PC-3 (cell line): ENCODE measurements around the gene VARS2. TPM values are rescaled to one million over a fixed set of nuclear protein-coding genes. Genes with fewer than 3 reads are reported as not detected.

Experiments
- ATAC-seq: fragments of 200-7000 bp; cut with Tn5 transposase; 2 replicates; pipeline ENCODE4 v1.9.1; 2020; ENCODE audit warnings: mild to moderate bottlenecking, moderate library complexity
- BruUV-seq: library from RNA; stranded (reverse); fragments of 400-500 nt; replicated peaks from 2 replicates; lab custom pipeline; 2021; lab: Mats Ljungman, UMichigan
- CTCF ChIA-PET: fragments of 300-600 bp; sonication (Branson Sonifier 250); formaldehyde crosslinking; loops from one replicate; lab custom pipeline; 2022; ENCODE audit warnings: antibody characterized with exemption; lab: Charles Lee
- POLR2A ChIA-PET: fragments of 300-600 bp; sonication (Branson Sonifier 250); formaldehyde crosslinking; loops from one replicate; lab custom pipeline; 2022; ENCODE audit warnings: antibody characterized with exemption; ENCODE audit not compliant: unreplicated experiment; lab: Charles Lee
- DNase-seq: peaks from one replicate; pipeline ENCODE4 v3.0.0-alpha.2; 2015
- H2AFZ ChIP-seq: fragments of 300-600 bp; sonication (generic); 2 replicates; pipeline ENCODE4 v1.6.0; 2016; ENCODE audit warnings: antibody characterized with exemption, low read length
- H3F3A ChIP-seq: fragments of 300-600 bp; sonication (generic); one replicate; pipeline ENCODE4 v1.6.0; 2017; ENCODE audit warnings: antibody characterized with exemption, low read length, control low read depth, mild to moderate bottlenecking; ENCODE audit not compliant: unreplicated experiment
- H3K27ac ChIP-seq: fragments of 300-600 bp; sonication (generic); 2 replicates; pipeline ENCODE4 v1.5.1; 2016; ENCODE audit warnings: mild to moderate bottlenecking, low read length
- H3K27me3 ChIP-seq: fragments of 300-600 bp; sonication (generic); 2 replicates; pipeline ENCODE4 v1.6.1; 2016; ENCODE audit warnings: low read length, mixed read lengths
- H3K36me3 ChIP-seq: fragments of 300-600 bp; sonication (generic); 2 replicates; pipeline ENCODE4 v1.6.1; 2016; ENCODE audit warnings: low read depth, mixed run types, low read length, mixed read lengths
- H3K4me1 ChIP-seq: fragments of 300-600 bp; sonication (generic); 2 replicates; pipeline ENCODE4 v1.5.1; 2016; ENCODE audit warnings: low read length; ENCODE audit not compliant: insufficient read depth
- H3K4me2 ChIP-seq: fragments of 300-600 bp; sonication (generic); 2 replicates; pipeline ENCODE4 v1.6.0; 2016; ENCODE audit warnings: low read length
- H3K4me3 ChIP-seq: fragments of 300-600 bp; sonication (generic); 2 replicates; pipeline ENCODE4 v1.5.1; 2016; ENCODE audit warnings: mild to moderate bottlenecking, low read length, mixed read lengths
- H3K79me2 ChIP-seq: fragments of 300-600 bp; sonication (generic); 2 replicates; pipeline ENCODE4 v1.6.1; 2017; ENCODE audit warnings: low read length, mixed read lengths
- H3K9ac ChIP-seq: fragments of 300-600 bp; sonication (generic); 2 replicates; pipeline ENCODE4 v1.6.0; 2016; ENCODE audit warnings: mild to moderate bottlenecking, low read length
- H3K9me2 ChIP-seq: fragments of 300-600 bp; sonication (generic); replicated peaks from 2 replicates; pipeline ENCODE4 v1.6.1; 2016; ENCODE audit warnings: mixed run types, low read length, mixed read lengths
- H3K9me3 ChIP-seq: fragments of 300-600 bp; sonication (generic); 2 replicates; pipeline ENCODE4 v1.6.1; 2016; ENCODE audit warnings: low read length, mixed read lengths
- H4K20me1 ChIP-seq: fragments of 300-600 bp; sonication (generic); 2 replicates; pipeline ENCODE4 v1.6.1; 2016; ENCODE audit warnings: low read length, mixed read lengths
- EZH2 ChIP-seq: fragments of 300-600 bp; sonication (generic); IDR thresholded peaks from one replicate; pipeline ENCODE4 v1.6.1; 2017; ENCODE audit warnings: antibody characterized with exemption, mild to moderate bottlenecking, low read length; ENCODE audit not compliant: unreplicated experiment
- EZH2phosphoT487 ChIP-seq: fragments of 300-600 bp; sonication (generic); IDR thresholded peaks from 2 replicates; pipeline ENCODE4 v1.6.1; 2018; ENCODE audit warnings: mild to moderate bottlenecking, antibody characterized with exemption, low read length, borderline replicate concordance
- intact Hi-C: fragments of 100-400 bp; cut with micrococcal nuclease; formaldehyde crosslinking; loops from 2 replicates; pipeline ENCODE4 v1.9.0; 2023
- total RNA-seq: library from RNA; depleted of rRNA; stranded (reverse); fragments of >200 nt; gene quantifications from 2 replicates; pipeline ENCODE4 v1.2.3, GENCODE V29; 2014
- TF ChIP-seq, protein P1 (sequence below): fragments of 300-600 bp; sonication (generic); conservative IDR thresholded peaks from 2 replicates; pipeline ENCODE4 v1.5.1; 2017; ENCODE audit warnings: antibody characterized with exemption, low read depth, mild to moderate bottlenecking, low read length

VARS2 gene
- total RNA-seq, 1 experiment from 2014 or later = 66.5 TPM

DNA sequence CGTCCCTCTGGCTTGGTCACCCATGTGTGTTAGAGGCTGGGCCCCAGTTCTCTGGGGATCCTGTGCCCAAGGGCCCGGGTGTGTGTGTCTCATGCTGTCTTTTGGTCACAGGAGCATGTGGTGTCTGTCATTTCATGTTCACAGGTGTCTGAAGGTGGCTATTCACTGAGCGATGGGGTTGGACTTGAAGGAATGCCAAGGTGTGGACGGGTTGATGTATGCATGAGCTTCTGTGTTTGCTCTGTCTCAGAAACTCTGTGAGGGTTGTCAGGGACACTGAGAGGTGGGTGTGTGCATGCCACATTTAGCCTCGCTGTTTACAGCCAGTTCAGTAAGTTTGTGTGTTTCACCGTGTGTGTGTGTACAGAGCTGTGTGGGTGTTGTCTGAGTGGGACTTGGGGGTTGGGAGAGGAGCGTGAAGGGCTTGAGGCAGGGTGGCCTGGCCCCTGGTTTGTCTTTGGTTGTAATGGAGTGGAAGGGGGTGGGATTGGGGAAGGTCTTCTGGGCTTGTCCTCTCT, 28.5 kb upstream of the VARS2 start:
- Histone ChIP-seq H3K27me3 (no peaks in the 10 kb centered on the region), H3K36me3 (peaks cover 15% of the 10 kb centered on the region; the same call in 1 of the 2 replicates), H3K9me3 (no peaks in the 10 kb centered on the region), H3K27ac (peak overlapping the region; percentile 93), H3K79me2 (peaks cover 64% of the 10 kb centered on the region), H3F3A (no peaks in the 10 kb centered on the region), H2AFZ (no peak overlapping the region), H3K9ac (peak overlapping the region; percentile 92), H3K4me1 (peaks cover 58% of the 10 kb centered on the region), H3K4me2 (peak overlapping the region; percentile 91), H3K9me2 (no peaks in the 10 kb centered on the region), H4K20me1 (peaks cover 19% of the 10 kb centered on the region), H3K4me3 (peak overlapping the region; percentile 70)
- DNase-seq = peak; percentile 79
- intact Hi-C loops = loop anchor here (1.0 kb wide), 1 partner anchor 29 kb away; the partner anchor contains the start of gene VARS2
- TF ChIP-seq EZH2 = no peak
- TF ChIP-seq, protein P1, sequence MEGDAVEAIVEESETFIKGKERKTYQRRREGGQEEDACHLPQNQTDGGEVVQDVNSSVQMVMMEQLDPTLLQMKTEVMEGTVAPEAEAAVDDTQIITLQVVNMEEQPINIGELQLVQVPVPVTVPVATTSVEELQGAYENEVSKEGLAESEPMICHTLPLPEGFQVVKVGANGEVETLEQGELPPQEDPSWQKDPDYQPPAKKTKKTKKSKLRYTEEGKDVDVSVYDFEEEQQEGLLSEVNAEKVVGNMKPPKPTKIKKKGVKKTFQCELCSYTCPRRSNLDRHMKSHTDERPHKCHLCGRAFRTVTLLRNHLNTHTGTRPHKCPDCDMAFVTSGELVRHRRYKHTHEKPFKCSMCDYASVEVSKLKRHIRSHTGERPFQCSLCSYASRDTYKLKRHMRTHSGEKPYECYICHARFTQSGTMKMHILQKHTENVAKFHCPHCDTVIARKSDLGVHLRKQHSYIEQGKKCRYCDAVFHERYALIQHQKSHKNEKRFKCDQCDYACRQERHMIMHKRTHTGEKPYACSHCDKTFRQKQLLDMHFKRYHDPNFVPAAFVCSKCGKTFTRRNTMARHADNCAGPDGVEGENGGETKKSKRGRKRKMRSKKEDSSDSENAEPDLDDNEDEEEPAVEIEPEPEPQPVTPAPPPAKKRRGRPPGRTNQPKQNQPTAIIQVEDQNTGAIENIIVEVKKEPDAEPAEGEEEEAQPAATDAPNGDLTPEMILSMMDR = no peak
- TF ChIP-seq EZH2phosphoT487 = no peak
- TSS peak; percentile 77 for BruUV-seq
- ATAC-seq = peak; percentile 35
- CTCF ChIA-PET = interaction anchor here (1.1 kb wide), 1 partner anchor 28 kb away, joined by 5 read pairs; the partner anchor contains the start of gene VARS2
- POLR2A ChIA-PET = interaction anchor here (0.5 to 0.6 kb wide), 3 partner anchors 137 to 1730 kb away, joined by 8 to 16 read pairs (median 8); no protein-coding TSS in a partner anchor

GRCh38 chr6:30885999-30886896, 27.8 kb upstream of the VARS2 start:
- Histone ChIP-seq H4K20me1 (peaks cover 19% of the 10 kb centered on the region), H3K27me3 (no peaks in the 10 kb centered on the region), H3K9me2 (no peaks in the 10 kb centered on the region), H3K4me2 (peak overlapping the region; percentile 91), H3F3A (no peaks in the 10 kb centered on the region), H3K79me2 (peaks cover 64% of the 10 kb centered on the region), H2AFZ (no peak overlapping the region), H3K9me3 (no peaks in the 10 kb centered on the region), H3K27ac (peak overlapping the region; percentile 93), H3K4me1 (peaks cover 58% of the 10 kb centered on the region), H3K36me3 (peaks cover 20% of the 10 kb centered on the region; the same call in 1 of the 2 replicates), H3K9ac (peak overlapping the region; percentile 92), H3K4me3 (peak overlapping the region; percentile 70)
- DNase-seq (peak; percentile 90), ATAC-seq (peak; percentile 63)
- BruUV-seq = no TSS peak
- TF ChIP-seq, protein P1 = no peak
- TF ChIP-seq EZH2phosphoT487 (no peak), EZH2 (no peak)
- intact Hi-C loops = loop anchor here (1.0 kb wide), 1 partner anchor 28 kb away; the partner anchor contains the start of gene VARS2
- POLR2A ChIA-PET = interaction anchor here (0.6 kb wide), 1 partner anchor 137 kb away, joined by 16 read pairs; no protein-coding TSS in a partner anchor
- CTCF ChIA-PET = interaction anchor here (1.1 kb wide), 1 partner anchor 28 kb away, joined by 5 read pairs; the partner anchor contains the start of gene VARS2
